ENCODE data around the gene SPRR1B. TPM values are rescaled to one million over a fixed set of nuclear protein-coding genes. Genes with fewer than 3 reads are reported as not detected.
"Not testable (repeated sequence)": the region's sequence is repeated elsewhere in the genome, so short reads cannot be mapped to it uniquely, and the experiment has no call there.

SPRR1B gene
- total RNA-seq, 2 donors from 2014 or later: not detected

DNA sequence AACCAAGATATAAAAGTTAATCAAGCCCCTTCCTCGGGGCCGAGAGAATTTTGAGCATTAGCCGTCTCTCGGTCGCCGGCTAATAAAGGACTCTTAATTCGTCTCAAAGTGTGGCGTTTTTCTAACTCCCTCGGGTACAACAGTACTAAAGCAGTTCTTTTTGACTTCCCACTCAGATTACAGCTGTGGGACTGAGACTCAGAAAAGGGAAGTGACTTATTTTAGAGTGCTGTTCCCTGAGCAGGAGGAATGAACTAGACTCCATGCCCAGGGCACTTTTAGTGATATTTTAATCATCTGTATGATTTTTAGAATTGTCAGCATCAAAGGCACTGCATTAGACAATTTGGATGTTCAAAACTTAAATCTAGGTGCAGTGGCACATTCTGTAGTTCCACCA, 8.7 kb upstream of the SPRR1B start:
- H3K4me3 Mint-ChIP-seq; ATAC-seq (replicated peaks): not testable (repeated sequence)

GRCh38 chr1:153023109-153023508, 7.9 kb upstream of the SPRR1B start:
- Mint-ChIP-seq H3K4me1 (no peaks in the 10 kb centered on the region), H3K27ac (no peak overlapping the region), H3K27me3 (peaks cover 31% of the 10 kb centered on the region), H3K36me3 (ENCODE audit: low read depth) (no peaks in the 10 kb centered on the region), H3K9me3 (no peaks in the 10 kb centered on the region), H3K4me3 (no peak overlapping the region)
- ATAC-seq (replicated peaks): no peak

More for the DNA sequence above, 8.7 kb upstream of the SPRR1B start:
- H3K36me3 Mint-ChIP-seq (ENCODE audit: low read depth); H3K9me3 Mint-ChIP-seq; H3K4me1 Mint-ChIP-seq; H3K27ac Mint-ChIP-seq: not testable (repeated sequence)
- H3K27me3 Mint-ChIP-seq: peaks cover 31% of the 10 kb centered on the region

DNA sequence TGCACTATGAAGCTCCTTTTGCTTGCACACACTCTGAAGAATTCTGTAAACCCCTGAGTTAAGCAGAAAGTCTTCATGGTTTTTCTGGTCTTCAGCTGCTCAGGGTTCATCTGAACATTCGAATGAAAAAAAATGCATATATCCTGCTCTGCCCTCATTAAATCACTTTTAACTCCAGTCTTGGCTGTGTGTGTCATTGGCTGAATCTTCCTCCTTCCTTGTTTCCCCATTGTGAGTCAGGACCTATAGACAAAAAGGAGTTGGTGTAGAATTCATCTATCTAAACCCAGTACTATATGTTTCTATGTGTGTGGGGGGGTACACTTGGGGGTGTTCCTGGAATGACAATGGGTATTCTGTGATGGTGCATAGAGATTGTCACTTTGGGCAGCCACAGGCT, 6.6 kb upstream of the SPRR1B start:
- Mint-ChIP-seq H3K9me3 (no peaks in the 10 kb centered on the region), H3K36me3 (ENCODE audit: low read depth) (no peaks in the 10 kb centered on the region), H3K4me3 (no peak overlapping the region), H3K27me3 (peaks cover 34% of the 10 kb centered on the region), H3K27ac (no peak overlapping the region), H3K4me1 (no peaks in the 10 kb centered on the region)
- no peak for ATAC-seq (replicated peaks)

GRCh38 chr1:153025797-153026196, 5.2 kb upstream of the SPRR1B start:
- no peak overlapping the region for H3K27ac Mint-ChIP-seq
- H3K4me3 Mint-ChIP-seq: no peak overlapping the region
- peaks cover 29% of the 10 kb centered on the region for H3K27me3 Mint-ChIP-seq
- no peak for ATAC-seq (replicated peaks)
- H3K4me1 Mint-ChIP-seq: no peaks in the 10 kb centered on the region
- H3K9me3 Mint-ChIP-seq: no peaks in the 10 kb centered on the region
- no peaks in the 10 kb centered on the region for H3K36me3 Mint-ChIP-seq (ENCODE audit: low read depth)

- Mint-ChIP-seq H3K9me3 (no peaks in the 10 kb centered on the region), H3K27me3 (peaks cover 17% of the 10 kb centered on the region), H3K27ac (no peak overlapping the region), H3K36me3 (ENCODE audit: low read depth) (no peaks in the 10 kb centered on the region), H3K4me1 (no peaks in the 10 kb centered on the region), H3K4me3 (no peak overlapping the region)
- no peak for ATAC-seq (replicated peaks)
Measured at GRCh38 chr1:153028766-153029165, 2.2 kb upstream of the SPRR1B start.

DNA sequence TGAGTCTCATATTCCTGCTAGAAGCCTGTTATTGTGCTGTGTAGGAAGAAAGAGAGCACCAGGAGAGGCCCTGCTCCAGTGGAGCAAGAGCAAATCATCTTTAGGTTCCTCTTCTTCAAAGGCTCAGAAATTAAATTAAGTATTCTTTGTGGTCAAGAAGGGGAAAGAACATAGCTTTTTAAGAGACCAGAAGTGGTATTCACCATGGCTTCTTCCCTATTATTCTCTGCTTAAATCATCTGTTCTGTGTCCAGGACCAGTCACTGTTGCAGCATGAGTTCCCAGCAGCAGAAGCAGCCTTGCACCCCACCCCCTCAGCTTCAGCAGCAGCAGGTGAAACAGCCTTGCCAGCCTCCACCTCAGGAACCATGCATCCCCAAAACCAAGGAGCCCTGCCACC, 1.1 kb downstream of the SPRR1B start:
- Mint-ChIP-seq H3K27me3 (peaks cover 13% of the 10 kb centered on the region), H3K9me3 (no peaks in the 10 kb centered on the region), H3K36me3 (ENCODE audit: low read depth) (no peaks in the 10 kb centered on the region), H3K4me3 (no peak overlapping the region), H3K4me1 (no peaks in the 10 kb centered on the region), H3K27ac (no peak overlapping the region)
- no peak for ATAC-seq (replicated peaks)

GRCh38 chr1:153032677-153033308, 1.8 kb downstream of the SPRR1B start:
- ATAC-seq (replicated peaks): peak; percentile 39

DNA sequence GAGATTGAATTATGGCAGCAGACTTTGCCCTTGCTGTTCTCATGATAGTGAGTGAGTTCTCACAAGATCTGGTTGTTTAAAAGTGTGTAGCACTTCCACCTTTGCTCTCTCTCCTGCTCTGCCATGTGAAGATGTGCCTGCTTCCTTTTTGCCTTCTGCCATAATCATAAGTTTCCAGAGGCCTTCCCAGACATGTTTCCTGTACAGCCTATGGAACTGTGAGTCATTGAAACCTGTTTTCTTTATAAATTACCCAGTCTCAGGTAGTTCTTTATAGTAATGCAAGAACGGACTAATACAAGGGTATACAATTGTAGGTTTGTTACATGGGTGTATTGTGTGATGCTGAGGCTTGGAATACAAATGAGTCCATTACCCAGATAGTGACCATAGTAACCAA, 4.2 kb downstream of the SPRR1B start:
- Mint-ChIP-seq H3K4me1 (no peaks in the 10 kb centered on the region), H3K27me3 (peaks cover 17% of the 10 kb centered on the region), H3K36me3 (ENCODE audit: low read depth) (no peaks in the 10 kb centered on the region), H3K4me3 (no peak overlapping the region), H3K27ac (no peak overlapping the region), H3K9me3 (no peaks in the 10 kb centered on the region)
- no peak for ATAC-seq (replicated peaks)

More at GRCh38 chr1:153032677-153033308, 1.8 kb downstream of the SPRR1B start:
- Mint-ChIP-seq H3K4me3 (no peak overlapping the region), H3K27ac (no peak overlapping the region), H3K36me3 (ENCODE audit: low read depth) (no peaks in the 10 kb centered on the region), H3K9me3 (no peaks in the 10 kb centered on the region), H3K27me3 (peaks cover 16% of the 10 kb centered on the region), H3K4me1 (no peaks in the 10 kb centered on the region)

- no peak within 1 kb of the TSS for H3K4me3 Mint-ChIP-seq
- H3K27me3 Mint-ChIP-seq: peaks cover 55% of the 10 kb centered on the region
- no peak for ATAC-seq (replicated peaks)
- H3K36me3 Mint-ChIP-seq (ENCODE audit: low read depth): no peaks in the 10 kb centered on the region
- no peaks in the 10 kb centered on the region for H3K9me3 Mint-ChIP-seq
- H3K4me1 Mint-ChIP-seq: no peaks in the 10 kb centered on the region
- no peak within 1 kb of the TSS for H3K27ac Mint-ChIP-seq
Measured at GRCh38 chr1:153040950-153041631, 10.1 kb downstream of the SPRR1B start, which contains the start of gene SPRR2D. SPRR2D (minus strand) TSS chr1:153041120; CDS start chr1:153040346, 774 bp downstream.

DNA sequence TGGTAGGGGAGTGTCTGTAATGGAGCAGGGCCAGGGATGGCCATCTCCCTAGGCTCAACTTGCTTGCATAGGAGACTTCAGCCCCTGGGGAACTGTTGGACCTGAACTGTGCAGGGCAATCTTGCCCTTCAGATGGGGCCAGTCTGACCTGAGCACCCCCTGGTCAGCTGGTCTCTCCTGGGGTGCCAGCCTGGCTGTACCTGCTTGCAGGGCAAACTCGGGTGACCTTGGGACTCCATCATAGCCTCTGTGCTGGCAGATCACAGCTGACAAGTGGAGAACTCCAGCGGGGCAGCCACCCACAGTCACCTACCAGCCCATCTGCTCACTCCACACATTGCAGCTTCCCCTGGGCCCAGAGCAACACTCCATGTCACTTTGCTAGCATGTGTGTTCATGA, 18.2 kb downstream of the SPRR1B start:
- H3K4me3 Mint-ChIP-seq: no peak overlapping the region

DNA sequence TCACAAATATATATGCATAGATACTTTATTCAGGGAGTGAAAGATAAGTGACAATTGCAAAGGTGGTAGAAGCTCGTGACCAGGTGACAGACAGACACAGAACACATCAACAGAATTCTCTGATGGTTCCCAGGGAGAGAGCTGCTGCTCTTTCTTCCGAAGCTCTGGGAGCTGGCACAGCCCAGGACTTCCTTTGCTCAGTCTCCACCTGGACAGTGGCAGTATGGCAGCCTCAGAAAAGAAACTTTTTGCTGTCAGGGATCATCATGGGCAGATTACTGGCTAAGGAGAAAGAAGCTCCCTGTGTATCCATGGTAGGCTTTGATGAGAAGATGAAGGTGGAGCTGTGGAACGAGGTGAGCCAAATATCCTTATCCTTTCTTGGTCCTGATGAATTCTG, 25.1 kb downstream of the SPRR1B start:
- H3K27ac Mint-ChIP-seq, H3K4me1 Mint-ChIP-seq: not testable (repeated sequence)

More for the DNA sequence above, 18.2 kb downstream of the SPRR1B start:
- no peaks in the 10 kb centered on the region for H3K4me1 Mint-ChIP-seq
- ATAC-seq (replicated peaks): no peak
- H3K27ac Mint-ChIP-seq: no peak overlapping the region
- no peaks in the 10 kb centered on the region for H3K36me3 Mint-ChIP-seq (ENCODE audit: low read depth)
- peaks cover 3% of the 10 kb centered on the region for H3K9me3 Mint-ChIP-seq
- peaks cover 62% of the 10 kb centered on the region for H3K27me3 Mint-ChIP-seq

DNA sequence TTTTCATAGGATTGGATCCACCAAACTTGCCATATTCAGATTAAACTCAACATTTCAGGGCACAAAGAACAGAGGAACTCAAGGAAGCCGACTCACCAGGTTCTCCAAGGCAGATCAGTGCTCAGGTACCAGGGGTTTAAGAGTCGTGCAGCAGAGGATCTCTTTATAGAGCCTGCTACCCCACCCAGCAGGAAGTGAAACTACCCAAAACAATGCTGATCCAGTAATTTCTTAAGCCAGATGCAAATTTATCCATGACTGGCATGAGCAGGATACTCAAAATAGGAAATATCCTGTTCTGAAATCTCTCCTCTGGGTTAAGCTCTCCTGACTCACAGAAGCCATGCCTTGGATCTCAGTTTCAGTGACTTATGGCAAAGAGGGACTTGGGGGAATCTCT, 26.4 kb downstream of the SPRR1B start, which contains the start of gene SPRR2A:
Gene SPRR2A (minus strand): TSS at position 138 of the 400 bp plus-strand sequence. CDS start 777 bp downstream, outside the sequence.
- Mint-ChIP-seq H3K4me1 (no peaks in the 10 kb centered on the region), H3K9me3 (peaks cover 3% of the 10 kb centered on the region), H3K27me3 (peaks cover 51% of the 10 kb centered on the region), H3K27ac (no peak within 1 kb of the TSS), H3K36me3 (ENCODE audit: low read depth) (no peaks in the 10 kb centered on the region), H3K4me3 (no peak within 1 kb of the TSS)
- no peak for ATAC-seq (replicated peaks)

More for the DNA sequence above, 25.1 kb downstream of the SPRR1B start:
- H3K27me3 Mint-ChIP-seq: peaks cover 59% of the 10 kb centered on the region
- not testable (repeated sequence) for H3K9me3 Mint-ChIP-seq; ATAC-seq (replicated peaks); H3K36me3 Mint-ChIP-seq (ENCODE audit: low read depth); H3K4me3 Mint-ChIP-seq

- H3K27me3 Mint-ChIP-seq: peaks cover 45% of the 10 kb centered on the region
- no peaks in the 10 kb centered on the region for H3K4me1 Mint-ChIP-seq
- no peaks in the 10 kb centered on the region for H3K36me3 Mint-ChIP-seq (ENCODE audit: low read depth)
- no peak overlapping the region for H3K4me3 Mint-ChIP-seq
- no peak overlapping the region for H3K27ac Mint-ChIP-seq
- no peak for ATAC-seq (replicated peaks)
- no peaks in the 10 kb centered on the region for H3K9me3 Mint-ChIP-seq
Measured at GRCh38 chr1:153058154-153058553, 27.2 kb downstream of the SPRR1B start.

DNA sequence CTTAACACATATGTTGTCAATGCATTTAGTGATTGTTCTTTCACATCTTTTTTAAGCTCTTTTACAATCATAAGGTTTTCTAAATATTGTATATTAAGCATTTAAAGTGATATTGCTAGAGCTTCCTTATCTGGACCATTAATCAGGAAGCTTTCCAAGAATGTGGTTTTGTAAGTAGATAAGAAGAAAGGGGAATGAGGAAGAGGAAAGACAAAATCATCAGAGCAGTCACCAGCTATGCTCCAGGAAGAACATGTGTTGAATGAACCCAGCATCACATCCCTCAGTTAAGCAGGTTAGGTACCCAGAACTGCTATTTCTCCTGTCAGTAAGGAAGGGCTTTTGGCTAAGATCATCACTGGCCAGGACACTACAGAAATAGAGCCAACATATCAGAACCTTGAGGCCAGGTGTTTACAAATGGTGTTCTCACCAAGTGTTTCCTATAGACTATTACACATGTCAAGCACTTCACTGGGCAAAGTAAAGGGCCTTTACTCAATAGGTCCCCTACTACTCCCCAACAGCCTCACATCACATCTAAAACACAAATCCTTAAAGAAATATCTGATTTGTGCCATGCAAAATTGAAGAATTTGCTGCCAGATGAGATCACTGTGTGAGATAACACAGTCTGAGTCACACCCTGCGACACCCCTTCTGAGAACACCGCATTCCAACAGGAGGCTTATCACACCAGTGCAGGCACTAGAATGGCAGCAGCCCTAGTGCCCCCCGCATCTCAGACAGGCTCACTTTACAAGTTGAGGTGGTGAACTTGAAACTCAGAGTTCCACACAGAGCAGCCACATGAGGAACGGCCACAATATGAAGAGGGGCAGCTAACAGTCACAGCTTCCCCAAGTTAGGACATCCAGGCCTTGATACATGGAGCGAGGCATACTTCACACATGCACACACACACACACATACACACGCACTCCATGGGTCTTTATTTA, 28.1 kb downstream of the SPRR1B start:
- ATAC-seq (replicated peaks): no peak
- H3K36me3 Mint-ChIP-seq (ENCODE audit: low read depth): no peaks in the 10 kb centered on the region
- no peaks in the 10 kb centered on the region for H3K4me1 Mint-ChIP-seq

More for the DNA sequence above, 28.1 kb downstream of the SPRR1B start:
- peaks cover 36% of the 10 kb centered on the region for H3K27me3 Mint-ChIP-seq
- no peak overlapping the region for H3K27ac Mint-ChIP-seq
- H3K9me3 Mint-ChIP-seq: no peaks in the 10 kb centered on the region
- H3K4me3 Mint-ChIP-seq: no peak overlapping the region
